HUES48 (cell line): ENCODE results near the gene RPS19.
A peak's percentile ranks its signal among the peaks of the same experiment; 100 is the strongest.

Source experiments
- H3K27ac ChIP-seq: one replicate; pipeline ENCODE4 v1.7.0; 2013; ENCODE audit warnings: low read depth, low read length, inconsistent platforms
- H3K27me3 ChIP-seq: 2 replicates; pipeline ENCODE4 v1.6.1; 2013; ENCODE audit warnings: mild to moderate bottlenecking, low read length; ENCODE audit not compliant: control insufficient read depth, insufficient read depth
- H3K36me3 ChIP-seq: 2 replicates; pipeline ENCODE4 v1.6.1; 2013; ENCODE audit warnings: low read length; ENCODE audit not compliant: control insufficient read depth, insufficient read depth
- H3K4me1 ChIP-seq: 2 replicates; pipeline ENCODE4 v1.6.1; 2013; ENCODE audit warnings: mild to moderate bottlenecking, low read length; ENCODE audit not compliant: control insufficient read depth, insufficient read depth
- H3K4me3 ChIP-seq: 2 replicates; pipeline ENCODE4 v1.5.1; 2013; ENCODE audit warnings: mild to moderate bottlenecking, low read depth, low read length
- H3K9ac ChIP-seq: 2 replicates; pipeline ENCODE4 v1.6.1; 2013; ENCODE audit warnings: mild to moderate bottlenecking, low read depth, low read length, moderate library complexity
- H3K9me3 ChIP-seq: 2 replicates; pipeline ENCODE4 v1.6.1; 2013; ENCODE audit warnings: low read length; ENCODE audit not compliant: control insufficient read depth, insufficient read depth

Gene RPS19

DNA sequence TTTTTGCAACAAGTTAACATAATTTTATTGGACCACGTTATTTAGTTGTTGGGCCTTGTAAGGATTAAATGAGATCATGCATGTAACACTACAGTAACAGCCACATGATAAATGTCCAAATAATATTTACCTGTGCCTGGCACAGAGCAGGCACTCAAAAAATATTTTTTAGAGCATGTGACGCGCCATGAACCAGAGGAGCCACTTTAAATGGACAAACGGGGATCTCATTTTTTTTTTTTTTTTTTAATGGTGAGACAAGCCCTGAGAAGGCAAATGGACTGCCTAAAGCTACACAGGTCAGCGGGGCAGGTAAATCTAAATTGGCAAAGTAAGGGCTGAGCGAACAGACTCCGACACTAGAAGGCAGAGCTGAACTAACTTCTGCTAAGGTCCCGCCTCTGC is 840 bp upstream of the RPS19 start:
- H3K4me1 ChIP-seq = peaks cover 21% of the 10 kb centered on the region
- peak overlapping the region; percentile 24 for H3K27ac ChIP-seq
- peak overlapping the region; percentile 30; the same call in 1 of the 2 replicates for H3K4me3 ChIP-seq
- no peaks in the 10 kb centered on the region for H3K27me3 ChIP-seq
- peaks cover 38% of the 10 kb centered on the region for H3K36me3 ChIP-seq
- H3K9ac ChIP-seq = no peak overlapping the region
- H3K9me3 ChIP-seq = no peaks in the 10 kb centered on the region

DNA sequence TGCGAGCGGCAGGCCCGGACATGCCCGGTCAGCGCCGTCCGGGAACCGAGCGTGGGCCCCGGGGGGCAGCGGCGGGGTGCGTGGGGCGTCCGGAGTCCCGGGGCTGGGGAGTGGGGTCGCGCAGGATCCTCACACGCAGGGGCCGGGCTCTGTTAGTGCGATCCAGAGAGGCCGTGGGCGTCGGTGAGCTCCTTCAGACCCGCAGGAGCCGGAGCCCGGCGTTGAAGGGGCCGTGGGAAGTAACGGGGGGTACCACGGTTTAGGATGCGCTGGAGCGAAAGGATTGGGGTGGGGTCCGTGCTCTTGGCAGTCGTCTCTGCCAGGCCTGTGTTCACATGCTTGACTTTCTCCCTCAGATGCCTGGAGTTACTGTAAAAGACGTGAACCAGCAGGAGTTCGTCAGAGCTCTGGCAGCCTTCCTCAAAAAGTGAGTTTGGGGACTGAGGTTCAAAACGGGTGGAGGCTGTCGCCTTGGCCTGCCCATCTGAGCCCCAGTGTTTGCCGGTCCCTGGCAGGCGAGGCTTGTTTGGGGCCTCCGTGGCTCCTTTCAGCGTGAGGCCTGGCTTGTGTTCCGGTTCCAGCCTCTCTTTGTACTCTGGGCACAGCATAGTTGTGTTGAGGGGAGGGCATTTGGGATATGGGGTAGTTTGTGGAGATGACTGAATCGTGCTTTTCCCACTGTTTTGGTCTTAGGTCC is 512 bp downstream of the RPS19 start:
- H3K36me3 ChIP-seq = peaks cover 51% of the 10 kb centered on the region
- peaks cover 21% of the 10 kb centered on the region for H3K4me1 ChIP-seq
- H3K27ac ChIP-seq = peak overlapping the region; percentile 92
- no peaks in the 10 kb centered on the region for H3K9me3 ChIP-seq
- H3K4me3 ChIP-seq = peak overlapping the region; percentile 79
- peak overlapping the region; percentile 99 for H3K9ac ChIP-seq
- H3K27me3 ChIP-seq = no peaks in the 10 kb centered on the region

DNA sequence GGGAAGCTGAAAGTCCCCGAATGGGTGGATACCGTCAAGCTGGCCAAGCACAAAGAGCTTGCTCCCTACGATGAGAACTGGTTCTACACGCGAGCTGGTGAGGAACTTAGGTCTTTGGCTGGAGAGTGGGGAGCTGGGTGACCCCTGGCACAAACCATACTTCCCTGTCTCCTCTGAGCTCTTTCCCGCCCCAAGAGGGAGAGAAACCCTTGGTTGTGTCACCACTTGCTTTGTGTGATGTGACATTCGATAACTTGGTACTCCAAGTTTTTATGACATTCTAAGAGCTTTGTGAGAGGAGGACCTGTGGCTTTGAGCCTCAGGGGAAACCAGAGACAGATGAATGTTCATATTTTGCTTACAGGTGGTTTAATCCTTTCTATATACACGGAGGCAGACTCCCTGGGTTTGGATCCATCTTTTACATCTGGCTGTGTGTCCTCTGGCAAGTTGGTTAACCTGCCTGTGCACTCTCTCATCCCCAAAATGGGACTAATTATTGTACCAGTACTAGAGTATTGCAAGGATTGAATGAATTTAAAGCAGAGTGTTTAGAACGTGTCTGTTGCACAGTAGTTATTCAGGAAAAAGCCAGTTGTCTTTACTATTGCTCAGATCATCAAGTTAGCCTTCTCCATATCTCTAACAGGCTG is 1.2 kb downstream of the RPS19 start:
- Histone ChIP-seq H3K27ac (peak overlapping the region; percentile 92), H3K4me1 (peaks cover 21% of the 10 kb centered on the region), H3K27me3 (no peaks in the 10 kb centered on the region), H3K36me3 (peaks cover 55% of the 10 kb centered on the region), H3K4me3 (peak overlapping the region; percentile 79), H3K9me3 (no peaks in the 10 kb centered on the region), H3K9ac (peak overlapping the region; percentile 99)

DNA sequence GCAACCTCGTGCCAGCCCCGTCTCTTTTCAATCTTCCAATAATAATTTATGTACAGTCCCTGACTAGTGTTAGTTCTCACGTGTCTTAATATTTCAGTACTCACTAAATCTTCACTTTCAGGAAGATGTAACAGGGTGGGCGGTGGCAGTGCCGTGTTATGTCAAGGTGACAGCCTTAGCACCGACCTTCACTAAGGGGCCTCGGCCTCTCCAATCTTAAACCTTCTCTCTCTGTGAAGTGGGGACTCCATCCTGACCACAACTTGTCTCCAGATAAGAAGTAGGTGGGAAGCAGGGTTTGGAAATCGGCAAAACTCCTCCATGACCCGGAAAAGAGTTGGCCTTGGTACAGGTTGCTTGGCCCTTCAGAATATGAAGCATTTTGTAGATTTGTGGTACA is 1.8 kb downstream of the RPS19 start:
- Histone ChIP-seq H3K27ac (peak overlapping the region; percentile 36), H3K36me3 (peaks cover 61% of the 10 kb centered on the region), H3K4me1 (peaks cover 21% of the 10 kb centered on the region), H3K4me3 (peak overlapping the region; percentile 79), H3K27me3 (no peaks in the 10 kb centered on the region), H3K9me3 (no peaks in the 10 kb centered on the region), H3K9ac (peak overlapping the region; percentile 99)

DNA sequence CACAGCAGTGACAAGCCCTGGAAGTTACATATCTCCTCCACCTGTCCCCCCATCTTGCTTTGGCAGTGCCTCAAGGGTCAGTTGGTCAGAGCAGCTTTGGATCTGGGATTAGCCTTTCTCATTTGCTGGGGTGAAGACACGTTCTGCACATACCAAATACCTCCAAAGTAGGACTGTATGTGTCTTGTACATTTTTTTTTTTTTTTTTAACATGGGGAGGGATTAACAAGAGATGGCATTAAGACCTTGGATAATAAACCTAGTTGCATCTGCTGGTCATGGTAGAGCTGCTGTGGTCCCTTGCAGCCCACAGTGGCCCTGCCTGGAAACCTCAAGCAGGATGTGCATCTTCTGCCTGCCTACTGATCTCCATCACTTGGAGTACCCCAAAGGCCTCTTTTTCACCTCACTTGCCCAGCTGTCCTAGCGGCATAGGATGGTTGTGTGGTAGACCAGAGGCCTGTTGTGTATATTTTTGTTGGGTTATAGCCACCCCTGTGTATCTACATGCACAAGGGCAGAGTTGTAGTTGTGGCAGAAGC is 2.5 kb downstream of the RPS19 start:
- Histone ChIP-seq H3K36me3 (peaks cover 67% of the 10 kb centered on the region), H3K27me3 (no peaks in the 10 kb centered on the region), H3K27ac (peak overlapping the region; percentile 36), H3K4me3 (peak overlapping the region; percentile 79; the same call in 1 of the 2 replicates), H3K9me3 (no peaks in the 10 kb centered on the region), H3K4me1 (peaks cover 21% of the 10 kb centered on the region), H3K9ac (peak overlapping the region; percentile 99)

DNA sequence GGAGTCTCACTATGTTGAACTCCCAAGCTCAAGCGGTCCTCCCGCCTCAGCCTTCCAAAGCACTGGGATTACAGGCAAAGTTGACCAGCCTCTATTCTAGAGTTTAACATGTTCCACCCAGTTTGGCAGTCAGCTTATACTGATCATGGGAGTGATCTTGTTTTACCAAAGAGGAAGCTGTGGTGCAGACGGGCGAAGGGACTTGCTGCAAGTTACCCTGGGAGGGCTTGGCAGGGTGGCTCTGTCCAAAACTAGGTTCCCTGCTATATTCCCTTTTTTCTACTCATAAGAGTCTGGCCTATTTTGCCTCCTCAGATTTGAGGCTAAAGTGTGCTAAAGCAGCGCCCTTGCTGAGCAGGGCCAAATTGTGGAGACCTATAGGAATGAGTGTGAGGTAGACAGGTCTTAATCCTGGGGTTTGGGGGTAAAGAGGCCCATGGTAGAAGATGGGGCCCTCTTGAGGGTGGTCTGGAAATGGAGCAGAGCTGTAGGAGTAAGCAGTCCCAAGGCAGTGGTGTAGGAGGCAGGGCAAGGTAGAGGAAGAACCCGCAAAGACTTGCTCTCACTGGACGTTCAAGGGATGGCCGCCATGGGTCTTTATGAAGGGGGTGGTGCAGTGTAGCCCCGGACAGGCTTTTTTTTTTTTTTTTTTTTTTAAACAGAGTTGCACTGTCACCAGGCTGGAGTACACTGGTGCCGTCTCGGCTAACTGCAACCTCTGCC is 3.3 kb downstream of the RPS19 start:
- H3K27me3 ChIP-seq = no peaks in the 10 kb centered on the region
- peak overlapping the region; percentile 43; the same call in 1 of the 2 replicates for H3K9ac ChIP-seq
- no peak overlapping the region for H3K27ac ChIP-seq
- H3K4me3 ChIP-seq = no peak overlapping the region
- H3K36me3 ChIP-seq = peaks cover 76% of the 10 kb centered on the region
- H3K4me1 ChIP-seq = peaks cover 21% of the 10 kb centered on the region
- no peaks in the 10 kb centered on the region for H3K9me3 ChIP-seq

DNA sequence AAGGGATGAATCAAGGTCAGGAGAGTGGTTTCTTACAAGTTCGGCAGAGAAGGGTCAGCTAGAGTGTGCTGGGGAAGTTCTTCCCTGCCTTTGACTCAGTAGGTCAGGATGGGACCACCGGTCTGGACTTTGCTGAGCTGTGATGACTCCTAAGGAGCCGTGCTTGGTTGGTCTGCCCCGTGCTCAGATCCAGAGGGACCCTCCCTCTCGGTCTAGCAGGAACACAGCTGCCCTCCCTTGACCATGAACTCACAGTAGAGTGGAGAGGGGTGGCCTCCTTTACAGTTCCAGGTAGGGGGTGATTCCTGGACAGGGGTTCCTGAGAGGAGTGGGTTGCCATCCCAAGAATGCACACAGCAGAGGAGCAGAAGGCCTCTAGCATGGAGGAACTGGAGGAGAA is 4.3 kb downstream of the RPS19 start:
- H3K36me3 ChIP-seq = peaks cover 86% of the 10 kb centered on the region
- H3K27me3 ChIP-seq = no peaks in the 10 kb centered on the region
- H3K27ac ChIP-seq = peak overlapping the region; percentile 59
- H3K4me1 ChIP-seq = peaks cover 21% of the 10 kb centered on the region
- H3K9me3 ChIP-seq = no peaks in the 10 kb centered on the region
- H3K4me3 ChIP-seq = no peak overlapping the region
- peak overlapping the region; percentile 34 for H3K9ac ChIP-seq

DNA sequence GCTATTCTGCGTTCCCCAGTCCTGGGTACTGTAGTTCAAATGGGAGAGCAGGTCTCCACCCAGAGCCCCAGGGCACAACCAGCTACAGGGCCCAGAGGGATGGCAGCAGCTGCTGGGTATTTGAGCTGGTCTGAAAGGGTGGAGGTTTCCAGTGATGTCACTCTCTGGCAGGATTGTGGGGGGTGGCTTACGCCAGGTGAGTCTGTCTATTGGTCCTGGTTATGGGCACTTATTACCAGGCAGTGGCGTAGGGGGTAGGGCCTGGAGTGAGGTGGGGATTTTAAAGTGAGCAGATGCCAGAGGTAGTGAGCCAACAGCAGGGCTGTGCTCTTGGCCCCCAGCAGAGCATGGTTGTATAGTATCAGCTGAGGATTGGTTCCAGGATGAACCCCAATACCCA is 6.2 kb downstream of the RPS19 start:
- no peaks in the 10 kb centered on the region for H3K9me3 ChIP-seq
- H3K4me1 ChIP-seq = peaks cover 16% of the 10 kb centered on the region
- H3K27me3 ChIP-seq = no peaks in the 10 kb centered on the region
- H3K4me3 ChIP-seq = no peak overlapping the region
- peaks cover 94% of the 10 kb centered on the region for H3K36me3 ChIP-seq
- no peak overlapping the region for H3K9ac ChIP-seq
- H3K27ac ChIP-seq = peak overlapping the region; percentile 32

DNA sequence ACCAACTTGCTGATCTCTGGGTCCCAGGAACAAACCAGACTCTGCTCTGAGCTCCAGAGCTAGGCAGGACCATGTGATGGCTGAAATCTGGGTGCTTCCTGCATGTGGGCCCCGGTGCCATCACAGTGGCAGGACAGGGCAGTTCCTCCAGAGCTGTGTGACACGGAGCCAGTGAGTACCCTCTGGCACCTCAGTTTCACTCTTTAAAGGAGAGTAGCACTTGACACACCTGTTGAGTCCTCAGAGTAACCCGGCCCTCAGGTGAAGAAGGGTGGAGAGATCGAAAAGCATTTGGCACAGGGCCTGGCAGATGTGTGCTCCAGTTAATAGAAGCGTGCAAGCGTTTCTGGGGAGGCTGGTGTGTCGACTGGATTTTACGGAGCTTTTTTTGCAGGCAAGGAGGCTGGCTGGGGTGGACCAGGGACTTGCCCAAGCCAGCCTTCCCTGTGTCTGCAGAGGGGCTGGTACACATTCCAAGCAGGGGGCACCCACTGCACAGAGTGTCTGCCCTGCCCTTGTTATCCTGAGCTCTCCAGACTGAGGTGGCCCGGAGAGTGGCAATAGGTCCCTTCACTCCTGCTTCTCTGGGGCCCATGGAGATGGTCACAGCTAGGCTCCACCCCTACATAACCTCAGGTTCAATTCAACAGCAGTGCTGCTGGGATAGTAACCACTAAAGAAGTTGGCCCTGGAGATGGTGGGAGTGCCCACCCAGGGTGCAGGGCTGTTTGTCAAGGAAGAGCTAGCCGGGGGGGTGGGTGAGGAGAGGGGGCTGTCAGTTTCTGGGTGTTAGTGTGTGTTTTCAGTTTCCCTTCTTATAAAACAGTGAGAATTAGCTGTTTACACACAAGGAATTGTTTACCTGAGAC is 8.3 kb downstream of the RPS19 start:
- no peak overlapping the region for H3K9ac ChIP-seq
- H3K36me3 ChIP-seq = peaks cover 81% of the 10 kb centered on the region
- H3K4me3 ChIP-seq = no peak overlapping the region
- H3K4me1 ChIP-seq = no peaks in the 10 kb centered on the region
- H3K27ac ChIP-seq = peak overlapping the region; percentile 70
- H3K9me3 ChIP-seq = no peaks in the 10 kb centered on the region
- no peaks in the 10 kb centered on the region for H3K27me3 ChIP-seq

DNA sequence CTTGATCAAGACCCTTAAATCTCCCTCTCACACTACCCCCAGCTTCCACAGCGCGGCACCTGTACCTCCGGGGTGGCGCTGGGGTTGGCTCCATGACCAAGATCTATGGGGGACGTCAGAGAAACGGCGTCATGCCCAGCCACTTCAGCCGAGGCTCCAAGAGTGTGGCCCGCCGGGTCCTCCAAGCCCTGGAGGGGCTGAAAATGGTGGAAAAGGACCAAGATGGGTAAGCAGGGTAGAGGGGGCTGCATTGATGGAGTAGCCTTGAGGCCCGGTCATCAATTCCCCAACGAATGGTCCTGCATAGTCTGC is 8.9 kb downstream of the RPS19 start:
- H3K4me3 ChIP-seq = no peak overlapping the region
- H3K9ac ChIP-seq = no peak overlapping the region
- no peaks in the 10 kb centered on the region for H3K4me1 ChIP-seq
- no peaks in the 10 kb centered on the region for H3K27me3 ChIP-seq
- H3K36me3 ChIP-seq = peaks cover 75% of the 10 kb centered on the region
- no peaks in the 10 kb centered on the region for H3K9me3 ChIP-seq
- peak overlapping the region; percentile 52 for H3K27ac ChIP-seq
